ENCODE measurements around the gene NDFIP1.
"Not testable (repeated sequence)": the region's sequence is repeated elsewhere in the genome, so short reads cannot be mapped to it uniquely, and the experiment has no call there.

NDFIP1 gene

GRCh38 chr5:142108432-142109330 lies at the start of gene NDFIP1:
TSS of gene NDFIP1 (plus strand) at chr5:142108779. CDS start at chr5:142108975, 196 bp downstream.
- peak; percentile 88 for DNase-seq

- DNase-seq, result no peak
Measured at GRCh38 chr5:142059304-142059940, 49.2 kb upstream of the NDFIP1 start.

- DNase-seq, result no peak
Measured at GRCh38 chr5:142063376-142063775, 45.2 kb upstream of the NDFIP1 start.

GRCh38 chr5:142063878-142064331 lies 44.7 kb upstream of the NDFIP1 start:
- peak; percentile 54 for DNase-seq

GRCh38 chr5:142065273-142065672 lies 43.3 kb upstream of the NDFIP1 start:
- no peak for DNase-seq

- no peak for DNase-seq
Measured at GRCh38 chr5:142069606-142070399, 38.8 kb upstream of the NDFIP1 start.

- no peak for DNase-seq
Measured at GRCh38 chr5:142070734-142071133, 37.8 kb upstream of the NDFIP1 start.

GRCh38 chr5:142072488-142072887 lies 36.1 kb upstream of the NDFIP1 start:
- no peak for DNase-seq

GRCh38 chr5:142073362-142073988 lies 35.1 kb upstream of the NDFIP1 start:
- no peak for DNase-seq

GRCh38 chr5:142074006-142074405 lies 34.6 kb upstream of the NDFIP1 start:
- DNase-seq, result no peak

- no peak for DNase-seq
Measured at GRCh38 chr5:142078221-142078620, 30.4 kb upstream of the NDFIP1 start.

- DNase-seq, result no peak
Measured at GRCh38 chr5:142078706-142079105, 29.9 kb upstream of the NDFIP1 start.

GRCh38 chr5:142079306-142079721 lies 29.3 kb upstream of the NDFIP1 start:
- no peak for DNase-seq

- no peak for DNase-seq
Measured at GRCh38 chr5:142080248-142080647, 28.3 kb upstream of the NDFIP1 start.

GRCh38 chr5:142082182-142082781 lies 26.3 kb upstream of the NDFIP1 start:
- DNase-seq, result no peak

GRCh38 chr5:142086229-142086628 lies 22.4 kb upstream of the NDFIP1 start:
- no peak for DNase-seq

- DNase-seq, result no peak
Measured at GRCh38 chr5:142086679-142087078, 21.9 kb upstream of the NDFIP1 start.

- peak; percentile 23 for DNase-seq
Measured at GRCh38 chr5:142087920-142088679, 20.5 kb upstream of the NDFIP1 start.

- DNase-seq, result not testable (repeated sequence)
Measured at GRCh38 chr5:142088855-142089479, 19.6 kb upstream of the NDFIP1 start.

GRCh38 chr5:142091012-142091411 lies 17.6 kb upstream of the NDFIP1 start:
- no peak for DNase-seq

GRCh38 chr5:142091922-142092321 lies 16.7 kb upstream of the NDFIP1 start:
- DNase-seq, result no peak

All from CD4-positive, alpha-beta T cell treated with Interleukin-6 for 4 hours (primary cell).